GM12872 (cell line): ENCODE data around the gene OR2V2.

ENCODE experiments used
- TF ChIP-seq, protein P1 (sequence below): IDR thresholded peaks from 3 replicates; pipeline ENCODE4 v1.5.1; 2011; ENCODE audit warnings: low read depth, mild to moderate bottlenecking, low read length, moderate library complexity; ENCODE audit not compliant: insufficient read depth

The OR2V2 gene

DNA sequence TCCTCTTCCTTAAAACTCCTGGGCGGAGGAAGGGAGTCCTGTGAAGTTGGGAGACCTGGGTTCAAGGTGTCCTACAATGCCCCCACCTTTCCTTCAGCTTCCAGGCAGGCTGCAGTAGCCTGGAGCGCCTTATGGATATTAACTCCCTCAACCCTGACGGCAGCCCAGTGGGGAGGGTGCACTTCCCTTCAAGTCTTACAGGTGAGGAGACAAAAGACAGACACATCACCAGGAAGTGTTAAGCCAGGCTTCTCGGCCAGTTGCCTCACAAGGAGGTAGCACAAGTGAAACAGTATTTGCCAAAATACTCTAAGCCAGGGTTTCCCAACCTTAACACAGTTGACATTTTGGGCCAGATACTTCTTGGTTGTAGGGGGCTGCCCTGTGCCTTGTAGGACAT lies 53.4 kb downstream of the OR2V2 start:
- TF ChIP-seq, protein P1, sequence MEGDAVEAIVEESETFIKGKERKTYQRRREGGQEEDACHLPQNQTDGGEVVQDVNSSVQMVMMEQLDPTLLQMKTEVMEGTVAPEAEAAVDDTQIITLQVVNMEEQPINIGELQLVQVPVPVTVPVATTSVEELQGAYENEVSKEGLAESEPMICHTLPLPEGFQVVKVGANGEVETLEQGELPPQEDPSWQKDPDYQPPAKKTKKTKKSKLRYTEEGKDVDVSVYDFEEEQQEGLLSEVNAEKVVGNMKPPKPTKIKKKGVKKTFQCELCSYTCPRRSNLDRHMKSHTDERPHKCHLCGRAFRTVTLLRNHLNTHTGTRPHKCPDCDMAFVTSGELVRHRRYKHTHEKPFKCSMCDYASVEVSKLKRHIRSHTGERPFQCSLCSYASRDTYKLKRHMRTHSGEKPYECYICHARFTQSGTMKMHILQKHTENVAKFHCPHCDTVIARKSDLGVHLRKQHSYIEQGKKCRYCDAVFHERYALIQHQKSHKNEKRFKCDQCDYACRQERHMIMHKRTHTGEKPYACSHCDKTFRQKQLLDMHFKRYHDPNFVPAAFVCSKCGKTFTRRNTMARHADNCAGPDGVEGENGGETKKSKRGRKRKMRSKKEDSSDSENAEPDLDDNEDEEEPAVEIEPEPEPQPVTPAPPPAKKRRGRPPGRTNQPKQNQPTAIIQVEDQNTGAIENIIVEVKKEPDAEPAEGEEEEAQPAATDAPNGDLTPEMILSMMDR = no peak

- TF ChIP-seq, protein P1 = no peak
Observed at GRCh38 chr5:181203093-181203711, 55.8 kb downstream of the OR2V2 start.

GRCh38 chr5:181203777-181204112 lies 56.4 kb downstream of the OR2V2 start:
- TF ChIP-seq, protein P1 = no peak

- TF ChIP-seq, protein P1 = no peak
Observed at GRCh38 chr5:181204113-181204825, 56.9 kb downstream of the OR2V2 start.

DNA sequence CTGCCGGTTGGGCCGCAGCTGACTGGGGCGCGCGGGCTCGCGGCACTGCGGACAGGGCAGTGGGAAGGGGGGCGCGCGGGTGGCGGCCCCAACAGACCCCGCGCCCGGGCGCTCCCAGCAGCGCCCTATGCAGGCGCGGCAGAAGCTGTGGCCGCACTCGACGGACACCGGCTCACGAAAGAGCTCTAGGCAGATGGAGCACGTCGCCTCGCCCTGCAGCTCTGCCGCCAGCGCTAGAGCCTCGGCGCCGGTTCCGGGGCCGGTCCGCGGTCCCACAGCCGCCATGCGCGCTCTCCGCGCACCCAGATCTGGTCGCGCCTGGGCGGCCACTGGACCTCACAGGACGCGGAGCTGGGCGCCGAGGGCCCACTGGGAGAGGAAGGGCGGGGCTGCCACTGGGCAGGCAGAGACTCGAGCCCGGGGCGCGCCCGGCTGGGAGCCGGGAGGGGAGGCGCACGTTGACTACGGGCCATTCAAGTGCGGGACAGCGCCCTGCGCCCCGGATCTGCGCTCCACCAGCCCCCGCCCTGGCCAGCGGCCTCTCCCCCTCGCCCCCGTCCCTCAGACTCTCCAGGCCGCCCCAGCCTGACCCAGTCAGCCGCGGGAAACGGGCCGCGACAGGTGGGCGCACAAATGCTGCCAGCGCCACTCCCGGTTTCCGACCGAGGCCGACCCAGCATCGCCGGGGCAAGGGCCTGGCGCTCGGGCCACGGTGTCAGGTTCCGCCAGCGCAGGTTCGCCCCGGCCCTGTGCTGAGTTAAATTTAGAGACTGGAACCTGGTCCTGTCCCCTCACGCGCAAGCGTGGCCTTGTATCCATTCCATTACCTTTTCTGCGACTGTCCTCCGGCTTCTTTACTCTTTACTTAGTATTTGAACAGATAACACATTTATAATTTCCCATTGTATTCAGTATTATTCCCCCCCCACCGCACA lies 57.7 kb downstream of the OR2V2 start, which contains the start of gene TRIM7:
Gene TRIM7, minus strand, starts transcription at position 371 of the 935 bp plus-strand sequence. Its CDS starts 86 bp downstream, at position 285.
- TF ChIP-seq, protein P1 = no peak

DNA sequence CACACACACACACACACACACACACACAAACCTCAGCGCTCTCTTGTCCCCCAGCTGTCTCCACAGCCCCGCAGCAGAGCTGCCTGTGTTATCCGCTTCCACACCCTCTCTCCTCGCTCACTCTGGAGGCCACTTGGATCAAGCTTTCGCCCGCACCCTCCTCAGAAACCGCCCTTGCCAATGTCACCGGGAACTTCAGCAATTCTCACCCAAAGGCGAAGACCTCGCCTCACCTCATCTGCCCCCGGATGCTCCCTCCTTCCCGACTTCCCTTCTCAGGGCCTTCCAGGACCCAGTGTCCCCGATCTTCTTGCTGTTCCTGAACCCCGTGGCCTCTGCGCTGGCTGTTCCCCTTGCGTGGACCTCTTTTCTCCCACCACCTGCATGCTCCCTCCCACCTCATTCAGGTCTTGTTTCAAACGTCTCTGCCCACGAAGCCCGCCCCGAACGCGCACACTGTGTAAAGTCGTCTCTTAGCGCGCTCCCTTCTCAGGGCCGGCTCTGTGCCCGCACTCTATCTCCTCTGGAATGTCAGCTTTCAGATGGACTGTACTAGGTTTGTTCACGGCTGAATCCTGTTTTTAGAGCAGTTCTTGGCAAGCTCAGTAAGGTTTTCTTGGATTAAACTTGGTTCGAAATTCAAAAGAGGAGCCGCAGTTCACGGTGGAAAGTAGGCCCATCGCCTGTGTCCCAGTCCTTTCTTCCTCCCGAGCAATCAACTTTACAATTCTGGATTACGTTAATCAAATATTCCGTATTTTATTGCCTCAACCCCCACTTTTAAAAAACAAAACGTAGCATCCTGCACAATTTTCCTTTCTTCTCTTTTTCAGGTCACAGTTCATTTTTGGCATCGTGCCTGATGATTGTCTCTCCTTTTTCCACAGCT lies 58.6 kb downstream of the OR2V2 start:
- TF ChIP-seq, protein P1 = no peak
